GM23338 (cell line): ENCODE measurements around the gene LEKR1. TPM values are rescaled to one million over a fixed set of nuclear protein-coding genes. Genes with fewer than 3 reads are reported as not detected.

Experiments used
- ATAC-seq: fragments of 200-7000 bp; cut with Tn5 transposase; 3 replicates; pipeline ENCODE4 v1.9.1; 2020
- DNase-seq: peaks from one replicate; pipeline ENCODE4 v3.0.0-alpha.2; 2015; ENCODE audit warnings: low spot score
- H2AFZ ChIP-seq: fragments of 200-600 bp; sonication (generic); 2 replicates; pipeline ENCODE4 v1.8.0; 2016; ENCODE audit warnings: antibody characterized with exemption, mild to moderate bottlenecking, moderate library complexity
- H3F3A ChIP-seq: fragments of 200-600 bp; sonication (generic); replicated peaks from 2 replicates; pipeline ENCODE4 v1.8.0; 2017; ENCODE audit warnings: antibody characterized with exemption, mixed run types, low read depth
- H3K27ac ChIP-seq: fragments of 200-600 bp; sonication (generic); 2 replicates; pipeline ENCODE4 v1.6.1; 2016; ENCODE audit warnings: low read depth
- H3K27me3 ChIP-seq: fragments of 200-600 bp; sonication (generic); 2 replicates; pipeline ENCODE4 v1.8.0; 2016; ENCODE audit warnings: mild to moderate bottlenecking, mixed run types, moderate library complexity; ENCODE audit not compliant: insufficient read depth
- H3K36me3 ChIP-seq: fragments of 200-600 bp; sonication (generic); 2 replicates; pipeline ENCODE4 v1.8.0; 2016; ENCODE audit warnings: mild to moderate bottlenecking; ENCODE audit not compliant: insufficient read depth
- H3K4me1 ChIP-seq: fragments of 200-600 bp; sonication (generic); 2 replicates; pipeline ENCODE4 v1.8.0; 2016; ENCODE audit warnings: mild to moderate bottlenecking, moderate library complexity; ENCODE audit not compliant: insufficient read depth
- H3K4me2 ChIP-seq: fragments of 200-600 bp; sonication (generic); 2 replicates; pipeline ENCODE4 v1.7.1; 2017; ENCODE audit warnings: mixed run types
- H3K4me3 ChIP-seq: fragments of 200-600 bp; sonication (generic); 2 replicates; pipeline ENCODE4 v1.6.1; 2016; ENCODE audit warnings: mixed run types
- H3K79me2 ChIP-seq: fragments of 200-600 bp; sonication (generic); replicated peaks from 2 replicates; pipeline ENCODE4 v1.8.0; 2017; ENCODE audit warnings: mild to moderate bottlenecking; ENCODE audit not compliant: insufficient read depth
- H3K9me2 ChIP-seq: fragments of 200-600 bp; sonication (generic); 2 replicates; pipeline ENCODE4 v1.8.0; 2017; ENCODE audit not compliant: insufficient read depth
- H4K20me1 ChIP-seq: fragments of 200-600 bp; sonication (generic); replicated peaks from 2 replicates; pipeline ENCODE4 v1.8.0; 2017; ENCODE audit warnings: mild to moderate bottlenecking; ENCODE audit not compliant: insufficient read depth
- H3K27ac Mint-ChIP-seq: 2 replicates; pipeline ENCODE4 v1.8.0; 2020; ENCODE audit warnings: inconsistent platforms, mild to moderate bottlenecking, moderate library complexity, mixed read lengths
- H3K27me3 Mint-ChIP-seq: 3 replicates; pipeline ENCODE4 v1.8.0; 2022; ENCODE audit warnings: low read depth, mild to moderate bottlenecking, moderate library complexity, mixed read lengths, inconsistent platforms; ENCODE audit not compliant: insufficient read depth, poor library complexity
- H3K36me3 Mint-ChIP-seq: 3 replicates; pipeline ENCODE4 v1.8.0; 2021; ENCODE audit warnings: low read depth, mild to moderate bottlenecking, inconsistent platforms, moderate library complexity, mixed read lengths
- H3K4me1 Mint-ChIP-seq: 3 replicates; pipeline ENCODE4 v1.8.0; 2020; ENCODE audit warnings: mild to moderate bottlenecking, inconsistent platforms, mixed read lengths
- H3K4me3 Mint-ChIP-seq: 3 replicates; pipeline ENCODE4 v1.8.0; 2021; ENCODE audit warnings: moderate library complexity, mild to moderate bottlenecking, inconsistent platforms, mixed read lengths
- H3K9me3 Mint-ChIP-seq: 3 replicates; pipeline ENCODE4 v1.8.0; 2020; ENCODE audit warnings: moderate library complexity, mild to moderate bottlenecking, inconsistent platforms, mixed read lengths
- CREB1 ChIP-seq: fragments of 250-450 bp; sonication (Bioruptor Pico); IDR thresholded peaks from 2 replicates; pipeline ENCODE4 v1.5.0; 2020; ENCODE audit warnings: low read depth, mild to moderate bottlenecking, moderate library complexity
- EZH2 ChIP-seq: fragments of 200-600 bp; sonication (generic); IDR thresholded peaks from one replicate; pipeline ENCODE4 v1.8.0; 2017; ENCODE audit warnings: antibody characterized with exemption, mild to moderate bottlenecking, low read depth; ENCODE audit not compliant: unreplicated experiment
- EZH2phosphoT487 ChIP-seq: fragments of 200-600 bp; sonication (generic); IDR thresholded peaks from one replicate; pipeline ENCODE4 v1.8.1; 2018; ENCODE audit warnings: antibody characterized with exemption; ENCODE audit not compliant: unreplicated experiment
- JUNB ChIP-seq: IDR thresholded peaks from one replicate; pipeline ENCODE4 v1.6.1; 2016; ENCODE audit warnings: antibody characterized with exemption; ENCODE audit not compliant: unreplicated experiment
- NANOG ChIP-seq: IDR thresholded peaks from 2 replicates; pipeline ENCODE4 v1.6.1; 2016; ENCODE audit warnings: antibody characterized with exemption, borderline replicate concordance
- POLR2AphosphoS5 ChIP-seq: IDR thresholded peaks from 2 replicates; pipeline ENCODE4 v1.6.1; 2016; ENCODE audit warnings: antibody characterized with exemption, low read depth
- REST ChIP-seq: IDR thresholded peaks from one replicate; pipeline ENCODE4 v1.6.1; 2018; ENCODE audit warnings: antibody characterized with exemption; ENCODE audit not compliant: unreplicated experiment
- STAT1 ChIP-seq: IDR thresholded peaks from one replicate; pipeline ENCODE4 v1.6.1; 2016; ENCODE audit warnings: antibody characterized with exemption; ENCODE audit not compliant: unreplicated experiment
- ZNF114 ChIP-seq: fragments of 250-450 bp; sonication (Bioruptor Pico); IDR thresholded peaks from 2 replicates; pipeline ENCODE4 v1.5.0; 2020; ENCODE audit warnings: mild to moderate bottlenecking, moderate library complexity
- ZNF331 ChIP-seq: fragments of 250-450 bp; sonication (Bioruptor Pico); IDR thresholded peaks from 2 replicates; pipeline ENCODE4 v1.5.0; 2020; ENCODE audit warnings: low read depth, mild to moderate bottlenecking, moderate library complexity
- ZNF462 ChIP-seq: fragments of 250-450 bp; sonication (Bioruptor Pico); IDR thresholded peaks from 2 replicates; pipeline ENCODE4 v1.5.0; 2020; ENCODE audit warnings: mild to moderate bottlenecking, moderate library complexity
- polyA plus RNA-seq: library from polyadenylated mRNA; unstranded; fragments of >200 nt; fragmentation: Nextera tagmentation; extraction: Ambion mirVana; gene quantifications from 2 replicates; pipeline ENCODE4 v1.2.1, GENCODE V29; 2016
- total RNA-seq: library from RNA; depleted of rRNA; stranded (reverse); fragments of >200 nt; shearing (Covaris generic); gene quantifications from 2 replicates; pipeline ENCODE4 v1.2.3, GENCODE V29; 2014
- TF ChIP-seq, protein P1 (sequence below): IDR thresholded peaks from 2 replicates; pipeline ENCODE4 v1.6.1; 2016; ENCODE audit warnings: antibody characterized with exemption
- TF ChIP-seq, protein P2 (sequence below), 2 experiments: fragments of 200-600 bp in 1 of 2; sonication (generic) in 1 of 2; conservative IDR thresholded peaks; 2 replicates each; pipeline versions ENCODE4 v1.5.1 to v1.6.1; 2016 to 2017; ENCODE audit warnings: antibody characterized with exemption in 2 of 2, low read depth in 2 of 2, mild to moderate bottlenecking in 2 of 2, moderate library complexity in 1 of 2

The LEKR1 gene
- total and polyA plus RNA-seq, 2 experiments from 2014 or later, result not detected

DNA sequence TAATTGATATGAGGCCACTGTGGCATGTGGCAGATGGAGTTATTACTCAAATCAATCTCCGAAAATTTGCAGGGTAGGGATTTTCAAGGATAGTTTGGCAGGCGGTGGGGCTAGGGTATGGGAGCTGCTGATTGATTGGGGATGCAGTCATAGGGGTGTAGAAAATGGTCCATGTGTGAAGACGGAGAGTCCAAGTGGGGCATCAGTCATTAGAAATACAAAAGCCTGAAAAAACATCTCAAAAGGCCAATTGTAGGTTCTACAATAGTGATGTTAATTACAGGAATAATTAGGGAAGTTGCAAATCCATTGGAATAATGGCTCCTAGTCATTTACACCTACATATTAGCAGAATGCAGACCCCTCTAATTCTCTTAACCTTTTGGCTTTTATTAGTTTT lies 4.9 kb downstream of the LEKR1 start (continued):
- no peak for TF ChIP-seq ZNF114 (CRISPR knock-in tag)

- Histone ChIP-seq H3K4me3 (no peak overlapping the region), H3K4me1 (peaks cover 46% of the 10 kb centered on the region), H2AFZ (no peak overlapping the region), H4K20me1 (no peaks in the 10 kb centered on the region), H3K79me2 (no peaks in the 10 kb centered on the region), H3K4me2 (0 out of 2 replicates have a peak overlapping the region, but pooled peaks have one; percentile 21), H3K9me2 (0 out of 2 replicates have a peak, but pooled peaks cover 4% of the 10 kb centered on the region), H3K27ac (no peak overlapping the region), H3F3A (no peaks in the 10 kb centered on the region), H3K27me3 (peaks cover 84% of the 10 kb centered on the region), H3K36me3 (no peaks in the 10 kb centered on the region)
- no peak overlapping the region for H3K27ac Mint-ChIP-seq
- TF ChIP-seq CREB1 (CRISPR knock-in tag) (no peak), ZNF462 (no peak), NANOG (no peak), JUNB (no peak), ZNF331 (no peak), EZH2phosphoT487 (no peak), ZNF114 (CRISPR knock-in tag) (no peak), EZH2 (no peak), REST (no peak), STAT1 (no peak), POLR2AphosphoS5 (no peak)
- TF ChIP-seq, protein P1, sequence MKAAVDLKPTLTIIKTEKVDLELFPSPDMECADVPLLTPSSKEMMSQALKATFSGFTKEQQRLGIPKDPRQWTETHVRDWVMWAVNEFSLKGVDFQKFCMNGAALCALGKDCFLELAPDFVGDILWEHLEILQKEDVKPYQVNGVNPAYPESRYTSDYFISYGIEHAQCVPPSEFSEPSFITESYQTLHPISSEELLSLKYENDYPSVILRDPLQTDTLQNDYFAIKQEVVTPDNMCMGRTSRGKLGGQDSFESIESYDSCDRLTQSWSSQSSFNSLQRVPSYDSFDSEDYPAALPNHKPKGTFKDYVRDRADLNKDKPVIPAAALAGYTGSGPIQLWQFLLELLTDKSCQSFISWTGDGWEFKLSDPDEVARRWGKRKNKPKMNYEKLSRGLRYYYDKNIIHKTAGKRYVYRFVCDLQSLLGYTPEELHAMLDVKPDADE, result no peak
- TF ChIP-seq, protein P2, sequence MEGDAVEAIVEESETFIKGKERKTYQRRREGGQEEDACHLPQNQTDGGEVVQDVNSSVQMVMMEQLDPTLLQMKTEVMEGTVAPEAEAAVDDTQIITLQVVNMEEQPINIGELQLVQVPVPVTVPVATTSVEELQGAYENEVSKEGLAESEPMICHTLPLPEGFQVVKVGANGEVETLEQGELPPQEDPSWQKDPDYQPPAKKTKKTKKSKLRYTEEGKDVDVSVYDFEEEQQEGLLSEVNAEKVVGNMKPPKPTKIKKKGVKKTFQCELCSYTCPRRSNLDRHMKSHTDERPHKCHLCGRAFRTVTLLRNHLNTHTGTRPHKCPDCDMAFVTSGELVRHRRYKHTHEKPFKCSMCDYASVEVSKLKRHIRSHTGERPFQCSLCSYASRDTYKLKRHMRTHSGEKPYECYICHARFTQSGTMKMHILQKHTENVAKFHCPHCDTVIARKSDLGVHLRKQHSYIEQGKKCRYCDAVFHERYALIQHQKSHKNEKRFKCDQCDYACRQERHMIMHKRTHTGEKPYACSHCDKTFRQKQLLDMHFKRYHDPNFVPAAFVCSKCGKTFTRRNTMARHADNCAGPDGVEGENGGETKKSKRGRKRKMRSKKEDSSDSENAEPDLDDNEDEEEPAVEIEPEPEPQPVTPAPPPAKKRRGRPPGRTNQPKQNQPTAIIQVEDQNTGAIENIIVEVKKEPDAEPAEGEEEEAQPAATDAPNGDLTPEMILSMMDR (conservative IDR thresholded peaks at IDR 0.05; ENCODE audit: low read depth in 2 of 2), result no peak
- H3K27me3 Mint-ChIP-seq, result peaks cover 10% of the 10 kb centered on the region
- no peak overlapping the region for H3K4me3 Mint-ChIP-seq
- DNase-seq, result no peak
- ATAC-seq, result no peak
- peaks cover 58% of the 10 kb centered on the region for H3K4me1 Mint-ChIP-seq
- H3K36me3 Mint-ChIP-seq, result no peaks in the 10 kb centered on the region; the same call in 2 of the 3 replicates
- no peaks in the 10 kb centered on the region for H3K9me3 Mint-ChIP-seq
Measured at GRCh38 chr3:156834435-156834834, 8.3 kb downstream of the LEKR1 start.
